B cell (primary cell): ENCODE results near the gene STK4. TPM values are rescaled to one million over a fixed set of nuclear protein-coding genes. Genes with fewer than 3 reads are reported as not detected.

Experiments
- ATAC-seq: fragments of 200-7000 bp; cut with Tn5 transposase; one replicate; pipeline ENCODE4 v1.10.0; 2021; ENCODE audit warnings: low read depth, mild to moderate bottlenecking, moderate number of reproducible peaks, moderate library complexity
- CTCF ChIA-PET: fragments of 350-600 bp; sonication (Branson Sonifier 250); formaldehyde crosslinking; loops from one replicate; lab custom pipeline; 2021; ENCODE audit warnings: antibody characterized with exemption, inconsistent platforms; lab: Charles Lee
- POLR2A ChIA-PET: fragments of 350-600 bp; sonication (Branson Sonifier 250); formaldehyde crosslinking; loops from one replicate; lab custom pipeline; 2021; ENCODE audit warnings: antibody characterized with exemption; lab: Charles Lee
- DNase-seq: peaks from one replicate; pipeline ENCODE4 v3.0.0; 2013
- H2AFZ ChIP-seq: 2 replicates; pipeline ENCODE4 v1.6.1; 2012; ENCODE audit warnings: mild to moderate bottlenecking, low read depth, low read length; ENCODE audit not compliant: insufficient read depth, poor library complexity, severe bottlenecking
- H3K27ac ChIP-seq, 2 donors: 1 replicate in 1 of 2; 2 replicates in 1 of 2; pipeline ENCODE4 v1.5.1; 2012 to 2013; ENCODE audit warnings: low read length in 2 of 2, mild to moderate bottlenecking in 2 of 2, moderate library complexity in 1 of 2
- H3K27me3 ChIP-seq, 4 experiments: fragments of 200-600 bp in 1 of 4; sonication (generic) in 1 of 4; replicated peaks in 1 of 4; 1 replicate in 2 of 4; 2 replicates in 2 of 4; pipeline versions ENCODE4 v1.6.1 to v1.7.0; 2013 to 2016; ENCODE audit warnings: low read length in 3 of 4, mild to moderate bottlenecking in 2 of 4, mixed read lengths in 1 of 4, moderate library complexity in 1 of 4; ENCODE audit not compliant: insufficient read depth in 4 of 4, control insufficient read depth in 3 of 4; ENCODE audit errors: control extremely low read depth in 1 of 4
- H3K36me3 ChIP-seq, 2 experiments: replicated peaks in 1 of 2; 1 replicate in 1 of 2; 2 replicates in 1 of 2; pipeline versions ENCODE4 v1.6.1 to v1.7.1; 2013; ENCODE audit warnings: low read length in 1 of 2; ENCODE audit not compliant: insufficient read depth in 2 of 2, control insufficient read depth in 1 of 2; ENCODE audit errors: control extremely low read depth in 1 of 2, extremely low read depth in 1 of 2
- H3K4me1 ChIP-seq, 2 donors: fragments of 200-600 bp in 1 of 2; sonication (generic) in 1 of 2; 1 replicate in 1 of 2; 2 replicates in 1 of 2; pipeline versions ENCODE4 v1.5.1 to v1.6.1; 2013 to 2017; ENCODE audit warnings: low read length in 2 of 2; ENCODE audit not compliant: control insufficient read depth in 2 of 2, insufficient read depth in 2 of 2
- H3K4me2 ChIP-seq: replicated peaks from 2 replicates; pipeline ENCODE3; 2012; ENCODE audit warnings: mild to moderate bottlenecking, low read depth, low read length; ENCODE audit not compliant: poor library complexity, severe bottlenecking
- H3K4me3 ChIP-seq, 5 experiments: fragments of 200-600 bp in 1 of 5; sonication (generic) in 1 of 5; 1 replicate in 3 of 5; 2 replicates in 2 of 5; pipeline versions ENCODE4 v1.5.1 to v1.7.0; 2011 to 2016; ENCODE audit warnings: low read length in 4 of 5, mild to moderate bottlenecking in 4 of 5, low read depth in 2 of 5, control low read depth in 1 of 5, moderate library complexity in 1 of 5; ENCODE audit not compliant: insufficient read depth in 1 of 5; ENCODE audit errors: control extremely low read depth in 1 of 5, extremely low read depth in 1 of 5
- H3K79me2 ChIP-seq: fragments of 200-600 bp; sonication (generic); one replicate; pipeline ENCODE4 v1.6.0; 2016; ENCODE audit warnings: low read length; ENCODE audit not compliant: control insufficient read depth, insufficient read depth
- H3K9ac ChIP-seq: fragments of 200-600 bp; sonication (generic); 2 replicates; pipeline ENCODE4 v1.6.1; 2017; ENCODE audit warnings: mild to moderate bottlenecking, low read length, moderate library complexity
- H3K9me3 ChIP-seq, 3 donors: one replicate each; pipeline versions ENCODE4 v1.6.1 to v1.7.1; 2013; ENCODE audit warnings: low read length in 2 of 3; ENCODE audit not compliant: control insufficient read depth in 2 of 3, insufficient read depth in 1 of 3; ENCODE audit errors: control extremely low read depth in 1 of 3
- H4K20me1 ChIP-seq: 2 replicates; pipeline ENCODE4 v1.6.0; 2012; ENCODE audit warnings: mild to moderate bottlenecking, low read length; ENCODE audit not compliant: insufficient read depth, control insufficient read depth, poor library complexity, severe bottlenecking
- H3K27ac Mint-ChIP-seq: one replicate; pipeline ENCODE4 v1.8.0; 2021; ENCODE audit warnings: mixed read lengths
- H3K27me3 Mint-ChIP-seq: one replicate; pipeline ENCODE4 v1.8.0; 2021; ENCODE audit warnings: mixed read lengths
- H3K4me1 Mint-ChIP-seq: one replicate; pipeline ENCODE4 v1.8.0; 2021; ENCODE audit warnings: mixed read lengths
- H3K4me3 Mint-ChIP-seq: one replicate; pipeline ENCODE4 v1.8.0; 2021; ENCODE audit warnings: mixed read lengths
- H3K9me3 Mint-ChIP-seq: one replicate; pipeline ENCODE4 v1.8.0; 2022; ENCODE audit warnings: mixed read lengths; ENCODE audit not compliant: insufficient read depth
- EZH2 ChIP-seq: IDR thresholded peaks from 2 replicates; pipeline ENCODE4 v1.6.1; 2012; ENCODE audit warnings: borderline replicate concordance, low read depth, mild to moderate bottlenecking, moderate library complexity, low read length; ENCODE audit not compliant: insufficient read depth, poor library complexity, severe bottlenecking
- WGBS: methylation state at CpG from one replicate; pipeline ENCODE4 v1.1.5; 2013; ENCODE audit warnings: missing lambda C conversion rate; ENCODE audit not compliant: insufficient coverage; 5-methylcytosine and 5-hydroxymethylcytosine counted together
- intact Hi-C: fragments of 100-400 bp; cut with micrococcal nuclease; formaldehyde crosslinking; loops from one replicate; pipeline ENCODE4 v1.10.0; 2022
- polyA plus RNA-seq: library from polyadenylated mRNA; depleted of rRNA; stranded (reverse); fragments of >200 nt; gene quantifications from 2 replicates; pipeline ENCODE4 v1.2.3, GENCODE V29; 2012
- total RNA-seq, 2 donors: library from RNA; stranded (reverse); fragments of 120-200 nt in 1 of 2; gene quantifications; 1 replicate in 1 of 2; 2 replicates in 1 of 2; pipeline versions ENCODE4 v1.2.3 to v1.2.4, GENCODE V29; 2013 to 2022
- TF ChIP-seq, protein P1 (sequence below): fragments of 200-600 bp; IDR thresholded peaks from one replicate; pipeline ENCODE4 v1.8.0; 2022; ENCODE audit warnings: antibody characterized with exemption, mild to moderate bottlenecking

The STK4 gene
- total and polyA plus RNA-seq, 2 donors (not counting 1 experiment from before 2014, with no cell fraction given) = 38.9 to 324 TPM

DNA sequence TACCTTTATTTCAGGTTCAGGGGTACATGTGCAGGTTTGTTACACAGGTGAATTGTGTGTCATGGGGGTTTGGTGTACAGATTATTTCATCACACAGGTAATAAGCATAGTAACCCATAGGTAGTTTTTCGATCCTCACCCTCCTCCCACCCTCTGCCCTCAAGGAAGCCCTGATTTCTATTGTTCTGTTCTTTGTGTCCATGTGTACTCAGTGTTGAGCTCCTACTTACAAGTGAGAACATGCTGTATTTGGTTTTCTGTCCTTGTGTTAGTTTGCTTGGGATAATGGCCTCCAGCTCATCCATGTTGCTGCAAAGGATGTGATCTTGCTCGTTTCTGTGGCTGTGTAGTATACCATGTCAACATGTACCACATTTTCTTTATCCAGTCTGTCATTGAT lies 66.0 kb downstream of the STK4 start:
- no peaks in the 10 kb centered on the region for H3K27me3 Mint-ChIP-seq
- DNase-seq (no peak), ATAC-seq (no peak)
- Histone ChIP-seq H3K27me3 (no peaks in the 10 kb centered on the region), H2AFZ (no peak overlapping the region), H4K20me1 (peaks cover 46% of the 10 kb centered on the region), H3K79me2 (peaks cover 87% of the 10 kb centered on the region), H3K4me3 (no peak overlapping the region), H3K4me2 (no peak overlapping the region), H3K4me1 (peaks cover 9 to 17% of the 10 kb centered on the region in 2 donors), H3K9me3 (no peaks in the 10 kb centered on the region), H3K27ac (no peak overlapping the region), H3K36me3 (peaks cover 21 to 65% of the 10 kb centered on the region in 2 experiments), H3K9ac (no peak overlapping the region)
- intact Hi-C loops = no loop called here
- H3K4me3 Mint-ChIP-seq = no peak overlapping the region
- no peak for TF ChIP-seq EZH2
- TF ChIP-seq, protein P1, sequence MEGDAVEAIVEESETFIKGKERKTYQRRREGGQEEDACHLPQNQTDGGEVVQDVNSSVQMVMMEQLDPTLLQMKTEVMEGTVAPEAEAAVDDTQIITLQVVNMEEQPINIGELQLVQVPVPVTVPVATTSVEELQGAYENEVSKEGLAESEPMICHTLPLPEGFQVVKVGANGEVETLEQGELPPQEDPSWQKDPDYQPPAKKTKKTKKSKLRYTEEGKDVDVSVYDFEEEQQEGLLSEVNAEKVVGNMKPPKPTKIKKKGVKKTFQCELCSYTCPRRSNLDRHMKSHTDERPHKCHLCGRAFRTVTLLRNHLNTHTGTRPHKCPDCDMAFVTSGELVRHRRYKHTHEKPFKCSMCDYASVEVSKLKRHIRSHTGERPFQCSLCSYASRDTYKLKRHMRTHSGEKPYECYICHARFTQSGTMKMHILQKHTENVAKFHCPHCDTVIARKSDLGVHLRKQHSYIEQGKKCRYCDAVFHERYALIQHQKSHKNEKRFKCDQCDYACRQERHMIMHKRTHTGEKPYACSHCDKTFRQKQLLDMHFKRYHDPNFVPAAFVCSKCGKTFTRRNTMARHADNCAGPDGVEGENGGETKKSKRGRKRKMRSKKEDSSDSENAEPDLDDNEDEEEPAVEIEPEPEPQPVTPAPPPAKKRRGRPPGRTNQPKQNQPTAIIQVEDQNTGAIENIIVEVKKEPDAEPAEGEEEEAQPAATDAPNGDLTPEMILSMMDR = no peak
- CTCF ChIA-PET = no interaction called here
- no CpG with 5 or more reads among the region's 2 CpGs for WGBS
- H3K27ac Mint-ChIP-seq = peak overlapping the region; percentile 2
- H3K9me3 Mint-ChIP-seq = peaks cover 3% of the 10 kb centered on the region
- peaks cover 46% of the 10 kb centered on the region for H3K4me1 Mint-ChIP-seq
- POLR2A ChIA-PET = no interaction called here

DNA sequence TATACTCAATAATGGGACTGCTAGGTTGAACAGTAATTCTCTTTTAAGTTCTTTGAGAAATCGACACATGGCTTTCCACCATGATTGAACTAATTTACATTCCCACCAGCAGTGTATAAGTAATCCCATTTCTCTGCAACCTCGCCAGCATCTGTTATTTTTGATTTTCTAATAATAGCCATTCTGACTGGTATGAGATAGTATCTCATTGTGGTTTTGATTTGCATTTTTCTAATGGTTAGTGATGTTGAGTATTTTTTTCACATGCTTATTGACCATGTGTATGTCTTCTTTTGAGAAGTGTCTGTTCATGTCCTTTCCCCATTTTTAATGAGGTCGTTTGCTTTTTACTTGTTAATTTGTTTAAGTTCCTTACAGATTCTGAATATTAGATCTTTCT lies 66.5 kb downstream of the STK4 start:
- Histone ChIP-seq H3K9me3 (no peaks in the 10 kb centered on the region), H3K36me3 (peaks cover 18 to 67% of the 10 kb centered on the region in 2 experiments), H3K4me2 (peak overlapping the region; percentile 5), H4K20me1 (peaks cover 45% of the 10 kb centered on the region), H2AFZ (no peak overlapping the region), H3K4me3 (no peak overlapping the region), H3K27me3 (no peaks in the 10 kb centered on the region), H3K4me1 (peaks cover 9 to 17% of the 10 kb centered on the region in 2 donors), H3K27ac (no peak overlapping the region), H3K79me2 (peaks cover 89% of the 10 kb centered on the region), H3K9ac (no peak overlapping the region)
- ChIA-PET POLR2A (no interaction called here), CTCF (no interaction called here)
- DNase-seq (no peak), ATAC-seq (no peak)
- TF ChIP-seq EZH2 = no peak
- TF ChIP-seq, protein P1 = no peak
- intact Hi-C loops = no loop called here
- peaks cover 3% of the 10 kb centered on the region for H3K9me3 Mint-ChIP-seq
- H3K27ac Mint-ChIP-seq = peak overlapping the region; percentile 2
- whole genome bisulfite sequencing = no CpG with 5 or more reads among the region's 3 CpGs
- no peaks in the 10 kb centered on the region for H3K27me3 Mint-ChIP-seq
- H3K4me3 Mint-ChIP-seq = no peak overlapping the region
- H3K4me1 Mint-ChIP-seq = peaks cover 44% of the 10 kb centered on the region
